Skin epidermis (tissue), 12 donors: ENCODE data around the gene NAGA.

Experiments
- H3K27ac ChIP-seq, 21 experiments: fragments of 200-600 bp; sonication (generic) in 11 of 21; one replicate each; pipeline ENCODE4 v1.5.0; 2020; ENCODE audit warnings: mild to moderate bottlenecking in 3 of 21, inconsistent platforms in 2 of 21, moderate library complexity in 2 of 21
- H3K4me3 ChIP-seq, 7 experiments: fragments of 200-600 bp; sonication (generic) in 2 of 7; one replicate each; pipeline ENCODE4 v1.5.0; 2020; ENCODE audit warnings: inconsistent platforms in 2 of 7, mild to moderate bottlenecking in 2 of 7, moderate library complexity in 1 of 7

The NAGA gene

GRCh38 chr22:42077486-42078125 lies 7.0 kb upstream of the NAGA start:
- Histone ChIP-seq H3K27ac (peak overlapping the region in 12 of 21 experiments; percentile 92 to 99 (median 96)), H3K4me3 (no peak overlapping the region)

- Histone ChIP-seq H3K4me3 (no peak overlapping the region), H3K27ac (peak overlapping the region in 2 of 21 experiments; percentile 98 to 99)
Observed at GRCh38 chr22:42076764-42077485, 6.3 kb upstream of the NAGA start.

- H3K27ac ChIP-seq = peak overlapping the region in 20 of 21 experiments; percentile 78 to 99 (median 96)
- peak overlapping the region; percentile 45 to 66 (median 61) for H3K4me3 ChIP-seq
Observed at GRCh38 chr22:42074846-42075676, 4.4 kb upstream of the NAGA start.

GRCh38 chr22:42074132-42074811 lies 3.7 kb upstream of the NAGA start, which contains the start of gene PHETA2:
TSS of gene PHETA2 (plus strand) at chr22:42074248. CDS start at chr22:42077294, 3,046 bp downstream.
- Histone ChIP-seq H3K4me3 (peak within 1 kb of the TSS; percentile 45 to 66 (median 61)), H3K27ac (peak within 1 kb of the TSS; percentile 78 to 99 (median 96))

- peak overlapping the region; percentile 45 to 66 (median 61) for H3K4me3 ChIP-seq
- peak overlapping the region in 20 of 21 experiments; percentile 78 to 99 (median 96) for H3K27ac ChIP-seq
Observed at GRCh38 chr22:42073621-42074041, 3.0 kb upstream of the NAGA start.

- Histone ChIP-seq H3K27ac (peak overlapping the region in 2 of 21 experiments; percentile 97 to 99), H3K4me3 (no peak overlapping the region)
Observed at GRCh38 chr22:42072606-42073330, 2.2 kb upstream of the NAGA start.

- H3K27ac ChIP-seq = peak overlapping the region in 19 of 21 experiments; percentile 55 to 91 (median 82)
- H3K4me3 ChIP-seq = peak overlapping the region in 6 of 7 experiments; percentile 40 to 70 (median 62)
Observed at GRCh38 chr22:42071508-42071907, 896 bp upstream of the NAGA start.

GRCh38 chr22:42069801-42070516 lies 653 bp downstream of the NAGA start:
- Histone ChIP-seq H3K4me3 (peak overlapping the region; percentile 40 to 70 (median 61)), H3K27ac (peak overlapping the region in 20 of 21 experiments; percentile 54 to 91 (median 82))

GRCh38 chr22:42068291-42068690 lies 2.3 kb downstream of the NAGA start:
- no peak overlapping the region for H3K4me3 ChIP-seq

GRCh38 chr22:42067671-42068251 lies 2.9 kb downstream of the NAGA start:
- no peak overlapping the region for H3K27ac ChIP-seq

More at GRCh38 chr22:42068291-42068690, 2.3 kb downstream of the NAGA start:
- H3K27ac ChIP-seq = no peak overlapping the region

GRCh38 chr22:42066937-42067336 lies 3.7 kb downstream of the NAGA start:
- Histone ChIP-seq H3K4me3 (no peak overlapping the region), H3K27ac (no peak overlapping the region)

More at GRCh38 chr22:42067671-42068251, 2.9 kb downstream of the NAGA start:
- no peak overlapping the region for H3K4me3 ChIP-seq

- no peak overlapping the region for H3K27ac ChIP-seq
Observed at GRCh38 chr22:42066126-42066761, 4.4 kb downstream of the NAGA start.

GRCh38 chr22:42065438-42066125 lies 5.0 kb downstream of the NAGA start:
- H3K27ac ChIP-seq = no peak overlapping the region
- no peak overlapping the region for H3K4me3 ChIP-seq

More at GRCh38 chr22:42066126-42066761, 4.4 kb downstream of the NAGA start:
- H3K4me3 ChIP-seq = no peak overlapping the region

GRCh38 chr22:42064629-42065028 lies 6.0 kb downstream of the NAGA start:
- Histone ChIP-seq H3K4me3 (no peak overlapping the region), H3K27ac (no peak overlapping the region)

- Histone ChIP-seq H3K27ac (no peak overlapping the region), H3K4me3 (no peak overlapping the region)
Observed at GRCh38 chr22:42062506-42063170, 8.0 kb downstream of the NAGA start.

- Histone ChIP-seq H3K27ac (no peak overlapping the region), H3K4me3 (no peak overlapping the region)
Observed at GRCh38 chr22:42061041-42061440, 9.6 kb downstream of the NAGA start.
